Endodermal cell (in vitro differentiated cells): ENCODE data around the gene C2. TPM values are rescaled to one million over a fixed set of nuclear protein-coding genes. Genes with fewer than 3 reads are reported as not detected.

ENCODE experiments used
- DNase-seq: peaks from one replicate; pipeline ENCODE4 v3.0.0-alpha.2; 2017
- H3K27ac ChIP-seq: 2 replicates; pipeline ENCODE4 v1.5.1; 2013; ENCODE audit warnings: mild to moderate bottlenecking, low read depth, low read length, moderate library complexity
- H3K27me3 ChIP-seq: 2 replicates; pipeline ENCODE4 v1.6.1; 2013; ENCODE audit warnings: mild to moderate bottlenecking, low read length, moderate library complexity; ENCODE audit not compliant: insufficient read depth, control insufficient read depth, poor library complexity, severe bottlenecking
- H3K36me3 ChIP-seq: 2 replicates; pipeline ENCODE4 v1.7.0; 2013; ENCODE audit warnings: mild to moderate bottlenecking, low read length, moderate library complexity; ENCODE audit not compliant: control insufficient read depth, insufficient read depth
- H3K4me1 ChIP-seq: one replicate; pipeline ENCODE4 v1.7.0; 2013; ENCODE audit warnings: low read length; ENCODE audit not compliant: control insufficient read depth, insufficient read depth
- H3K4me3 ChIP-seq: 2 replicates; pipeline ENCODE4 v1.5.1; 2013; ENCODE audit warnings: mild to moderate bottlenecking, low read length, moderate library complexity
- H3K9ac ChIP-seq: 2 replicates; pipeline ENCODE4 v1.6.1; 2013; ENCODE audit warnings: mild to moderate bottlenecking, low read length, moderate library complexity; ENCODE audit not compliant: poor library complexity, severe bottlenecking; ENCODE audit errors: extremely low read depth
- H3K9me3 ChIP-seq: 2 replicates; pipeline ENCODE4 v1.6.1; 2013; ENCODE audit warnings: mild to moderate bottlenecking, low read length, moderate library complexity; ENCODE audit not compliant: control insufficient read depth
- H3K27ac Mint-ChIP-seq: 2 replicates; pipeline ENCODE4 v1.8.0; 2020; ENCODE audit warnings: mixed read lengths
- H3K27me3 Mint-ChIP-seq: 2 replicates; pipeline ENCODE4 v1.8.0; 2021; ENCODE audit warnings: mild to moderate bottlenecking, mixed read lengths; ENCODE audit not compliant: insufficient read depth
- H3K36me3 Mint-ChIP-seq: 2 replicates; pipeline ENCODE4 v1.8.0; 2020; ENCODE audit warnings: low read depth, mixed read lengths
- H3K4me1 Mint-ChIP-seq: 2 replicates; pipeline ENCODE4 v1.8.0; 2020; ENCODE audit warnings: mixed read lengths
- H3K4me3 Mint-ChIP-seq: 2 replicates; pipeline ENCODE4 v1.8.0; 2020; ENCODE audit warnings: mild to moderate bottlenecking, moderate library complexity, mixed read lengths
- H3K9me3 Mint-ChIP-seq: 2 replicates; pipeline ENCODE4 v1.8.0; 2020; ENCODE audit warnings: mild to moderate bottlenecking, mixed read lengths
- WGBS, 2 experiments: methylation state at CpG; one replicate each; pipeline versions ENCODE4 v1.1.5 to v1.1.7; 2013; ENCODE audit warnings: missing lambda C conversion rate in 2 of 2, mixed read lengths in 1 of 2; ENCODE audit not compliant: insufficient coverage in 1 of 2, insufficient read length in 1 of 2; 5-methylcytosine and 5-hydroxymethylcytosine counted together
- total RNA-seq, 2 donors: library from RNA; stranded (reverse); fragmentation: NEBNext Ultra II Directional in 1 of 2; extraction: Animal tissue kit (Norgen Biotek cat#: 25700) in 1 of 2; gene quantifications; 2 replicates in 1 of 2; 3 replicates in 1 of 2; pipeline ENCODE4 v1.2.1, GENCODE V29; 2021
- TF ChIP-seq, protein P1 (sequence below): fragments of 200-600 bp; sonication (generic); conservative IDR thresholded peaks from 2 replicates; pipeline ENCODE4 v1.5.0; 2021; ENCODE audit warnings: antibody characterized with exemption, mild to moderate bottlenecking

Gene C2
- total RNA-seq, 2 donors from 2014 or later, result 0.29 to 1.0 TPM

- peaks cover 66% of the 10 kb centered on the region for H3K36me3 Mint-ChIP-seq
- DNase-seq, result no peak
- Histone ChIP-seq H3K36me3 (peaks cover 67% of the 10 kb centered on the region), H3K27ac (no peak overlapping the region), H3K9ac (peak overlapping the region; percentile 73), H3K4me3 (peak overlapping the region; percentile 90), H3K27me3 (no peaks in the 10 kb centered on the region), H3K9me3 (no peaks in the 10 kb centered on the region), H3K4me1 (peaks cover 6% of the 10 kb centered on the region)
- H3K4me3 Mint-ChIP-seq, result peak overlapping the region; percentile 92
- WGBS, 2 experiments, result 0 to 10% methylated on average over 2 to 11 of the region's 11 CpGs
- H3K4me1 Mint-ChIP-seq, result peaks cover 5% of the 10 kb centered on the region
- TF ChIP-seq, protein P1, sequence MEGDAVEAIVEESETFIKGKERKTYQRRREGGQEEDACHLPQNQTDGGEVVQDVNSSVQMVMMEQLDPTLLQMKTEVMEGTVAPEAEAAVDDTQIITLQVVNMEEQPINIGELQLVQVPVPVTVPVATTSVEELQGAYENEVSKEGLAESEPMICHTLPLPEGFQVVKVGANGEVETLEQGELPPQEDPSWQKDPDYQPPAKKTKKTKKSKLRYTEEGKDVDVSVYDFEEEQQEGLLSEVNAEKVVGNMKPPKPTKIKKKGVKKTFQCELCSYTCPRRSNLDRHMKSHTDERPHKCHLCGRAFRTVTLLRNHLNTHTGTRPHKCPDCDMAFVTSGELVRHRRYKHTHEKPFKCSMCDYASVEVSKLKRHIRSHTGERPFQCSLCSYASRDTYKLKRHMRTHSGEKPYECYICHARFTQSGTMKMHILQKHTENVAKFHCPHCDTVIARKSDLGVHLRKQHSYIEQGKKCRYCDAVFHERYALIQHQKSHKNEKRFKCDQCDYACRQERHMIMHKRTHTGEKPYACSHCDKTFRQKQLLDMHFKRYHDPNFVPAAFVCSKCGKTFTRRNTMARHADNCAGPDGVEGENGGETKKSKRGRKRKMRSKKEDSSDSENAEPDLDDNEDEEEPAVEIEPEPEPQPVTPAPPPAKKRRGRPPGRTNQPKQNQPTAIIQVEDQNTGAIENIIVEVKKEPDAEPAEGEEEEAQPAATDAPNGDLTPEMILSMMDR, result no peak
- H3K27me3 Mint-ChIP-seq, result no peaks in the 10 kb centered on the region
- H3K9me3 Mint-ChIP-seq, result no peaks in the 10 kb centered on the region
- H3K27ac Mint-ChIP-seq, result peak overlapping the region; percentile 98
Measured at GRCh38 chr6:31958412-31958740, 30.9 kb downstream of the C2 start.

GRCh38 chr6:31958741-31959739, 31.5 kb downstream of the C2 start, which contains the start of the genes NELFE and SKIC2:
Gene NELFE, minus strand, starts transcription at chr6:31958971. Its CDS starts 525 bp downstream, at chr6:31958446.
Gene SKIC2, plus strand, starts transcription at chr6:31959175. Its CDS starts 18 bp downstream, at chr6:31959193.
- Histone ChIP-seq H3K4me3 (peak within 1 kb of the TSS; percentile 90), H3K4me1 (peaks cover 6% of the 10 kb centered on the region), H3K9me3 (no peaks in the 10 kb centered on the region), H3K36me3 (peaks cover 67% of the 10 kb centered on the region), H3K27me3 (no peaks in the 10 kb centered on the region), H3K27ac (no peak within 1 kb of the TSS), H3K9ac (peak within 1 kb of the TSS; percentile 82)
- H3K9me3 Mint-ChIP-seq, result no peaks in the 10 kb centered on the region
- H3K27ac Mint-ChIP-seq, result peak within 1 kb of the TSS; percentile 98
- peaks cover 5% of the 10 kb centered on the region for H3K4me1 Mint-ChIP-seq
- WGBS, 2 experiments, result 0 to 1% methylated on average over 14 to 59 of the region's 59 CpGs
- H3K27me3 Mint-ChIP-seq, result no peaks in the 10 kb centered on the region
- TF ChIP-seq, protein P1, result no peak
- peak within 1 kb of the TSS; percentile 92 for H3K4me3 Mint-ChIP-seq
- peaks cover 65% of the 10 kb centered on the region for H3K36me3 Mint-ChIP-seq
- DNase-seq, result peak; percentile 99

DNA sequence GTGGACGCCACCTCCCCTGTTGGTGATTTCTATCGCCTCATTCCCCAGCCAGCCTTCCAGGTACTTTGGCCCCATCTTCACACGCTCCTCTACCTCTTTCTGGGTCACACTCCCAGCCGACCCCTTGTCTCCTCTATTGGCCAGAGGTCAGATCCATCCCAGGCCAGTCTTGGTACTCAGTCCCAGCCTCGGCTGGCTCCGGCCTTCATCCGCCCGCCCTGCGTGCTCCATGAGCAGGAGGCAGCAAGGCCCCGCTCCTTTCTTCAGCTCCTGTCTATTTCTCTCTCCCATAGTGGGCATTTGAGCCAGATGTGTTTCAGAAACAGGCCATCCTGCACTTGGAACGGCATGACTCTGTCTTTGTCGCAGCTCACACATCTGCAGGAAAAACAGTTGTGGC, 34.1 kb downstream of the C2 start:
- Histone ChIP-seq H3K27me3 (no peaks in the 10 kb centered on the region), H3K9ac (no peak overlapping the region), H3K4me1 (peaks cover 6% of the 10 kb centered on the region), H3K9me3 (no peaks in the 10 kb centered on the region), H3K36me3 (peaks cover 65% of the 10 kb centered on the region), H3K4me3 (no peak overlapping the region), H3K27ac (no peak overlapping the region)
- no peak for DNase-seq
- WGBS, 2 experiments, result 89 to 91% methylated on average over 12 of the region's 12 CpGs
- no peak overlapping the region for H3K27ac Mint-ChIP-seq
- no peaks in the 10 kb centered on the region for H3K27me3 Mint-ChIP-seq
- peaks cover 55% of the 10 kb centered on the region for H3K36me3 Mint-ChIP-seq
- no peak overlapping the region for H3K4me3 Mint-ChIP-seq
- peaks cover 5% of the 10 kb centered on the region for H3K4me1 Mint-ChIP-seq
- no peaks in the 10 kb centered on the region for H3K9me3 Mint-ChIP-seq
- TF ChIP-seq, protein P1, result no peak
